AG09309 (cell line): Measurements from ENCODE around the gene CALCOCO2.
"Not testable (repeated sequence)": the region's sequence is repeated elsewhere in the genome, so short reads cannot be mapped to it uniquely, and the experiment has no call there.

Experiments used
- DNase-seq: peaks from one replicate; pipeline ENCODE4 v3.0.0-alpha.2; 2010; ENCODE audit warnings: low read depth
- H3K4me3 ChIP-seq: 2 replicates; pipeline ENCODE4 v1.5.1; 2011; ENCODE audit warnings: mild to moderate bottlenecking, low read depth, low read length, moderate library complexity; ENCODE audit not compliant: control insufficient read depth
- TF ChIP-seq, protein P1 (sequence below): IDR thresholded peaks from 2 replicates; pipeline ENCODE4 v1.5.1; 2011; ENCODE audit warnings: mild to moderate bottlenecking, low read depth, low read length, inconsistent platforms; ENCODE audit not compliant: insufficient read depth, control insufficient read depth; ENCODE audit errors: missing control alignments

CALCOCO2 gene

DNA sequence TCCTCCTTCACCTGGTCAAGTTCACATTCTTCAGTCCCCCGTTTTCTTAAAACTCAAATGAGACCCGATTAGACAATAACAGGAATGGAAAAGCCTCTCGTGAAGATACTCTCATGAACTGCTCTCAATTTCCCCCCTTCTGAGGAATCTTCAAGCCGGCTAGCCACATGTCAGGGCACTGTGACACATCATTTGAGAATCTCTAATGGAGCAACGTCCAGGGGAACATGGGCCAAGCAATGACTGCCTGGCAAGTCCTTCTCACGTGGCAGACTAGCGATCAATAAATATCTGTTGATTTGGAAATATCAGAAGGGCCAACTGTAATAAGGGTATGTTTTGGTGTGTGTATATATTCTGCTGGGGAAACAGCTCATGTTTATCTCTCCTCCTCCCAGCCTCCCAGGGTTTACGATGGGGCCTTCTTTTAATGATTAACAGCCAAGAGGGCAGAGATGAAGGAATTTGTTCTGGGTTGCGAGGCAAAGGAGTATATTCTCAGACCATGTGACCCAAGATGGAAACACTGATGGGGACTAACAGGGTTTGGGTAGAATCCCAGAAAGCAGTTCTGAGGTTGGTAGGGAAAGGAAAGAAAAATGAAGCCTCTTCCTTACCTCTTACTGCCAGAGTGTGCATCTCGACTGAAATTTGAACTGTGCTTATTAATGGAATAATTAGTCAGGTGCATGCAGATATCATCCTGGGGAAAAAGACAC, 35.2 kb upstream of the CALCOCO2 start:
- no peak overlapping the region for H3K4me3 ChIP-seq
- peak; percentile 55 for DNase-seq
- TF ChIP-seq, protein P1, sequence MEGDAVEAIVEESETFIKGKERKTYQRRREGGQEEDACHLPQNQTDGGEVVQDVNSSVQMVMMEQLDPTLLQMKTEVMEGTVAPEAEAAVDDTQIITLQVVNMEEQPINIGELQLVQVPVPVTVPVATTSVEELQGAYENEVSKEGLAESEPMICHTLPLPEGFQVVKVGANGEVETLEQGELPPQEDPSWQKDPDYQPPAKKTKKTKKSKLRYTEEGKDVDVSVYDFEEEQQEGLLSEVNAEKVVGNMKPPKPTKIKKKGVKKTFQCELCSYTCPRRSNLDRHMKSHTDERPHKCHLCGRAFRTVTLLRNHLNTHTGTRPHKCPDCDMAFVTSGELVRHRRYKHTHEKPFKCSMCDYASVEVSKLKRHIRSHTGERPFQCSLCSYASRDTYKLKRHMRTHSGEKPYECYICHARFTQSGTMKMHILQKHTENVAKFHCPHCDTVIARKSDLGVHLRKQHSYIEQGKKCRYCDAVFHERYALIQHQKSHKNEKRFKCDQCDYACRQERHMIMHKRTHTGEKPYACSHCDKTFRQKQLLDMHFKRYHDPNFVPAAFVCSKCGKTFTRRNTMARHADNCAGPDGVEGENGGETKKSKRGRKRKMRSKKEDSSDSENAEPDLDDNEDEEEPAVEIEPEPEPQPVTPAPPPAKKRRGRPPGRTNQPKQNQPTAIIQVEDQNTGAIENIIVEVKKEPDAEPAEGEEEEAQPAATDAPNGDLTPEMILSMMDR: no peak

DNA sequence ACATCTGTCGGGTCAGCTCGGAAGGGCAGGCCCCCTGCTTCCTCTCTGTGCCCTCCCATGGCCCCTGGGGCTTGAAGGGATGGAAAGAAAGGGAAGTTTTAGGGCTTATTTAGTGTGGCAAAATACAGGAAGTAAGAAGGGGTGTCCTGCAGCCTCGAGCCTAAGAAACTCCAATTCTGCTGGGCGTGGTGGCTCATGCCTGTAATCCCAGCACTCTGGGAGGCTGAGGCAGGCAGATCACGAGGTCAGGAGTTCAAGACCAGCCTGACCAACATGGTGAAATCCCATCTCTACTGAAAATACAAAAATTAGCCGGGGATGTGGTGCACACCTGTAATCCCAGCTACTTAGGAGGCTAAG, 34.7 kb upstream of the CALCOCO2 start:
- not testable (repeated sequence) for DNase-seq, H3K4me3 ChIP-seq

DNA sequence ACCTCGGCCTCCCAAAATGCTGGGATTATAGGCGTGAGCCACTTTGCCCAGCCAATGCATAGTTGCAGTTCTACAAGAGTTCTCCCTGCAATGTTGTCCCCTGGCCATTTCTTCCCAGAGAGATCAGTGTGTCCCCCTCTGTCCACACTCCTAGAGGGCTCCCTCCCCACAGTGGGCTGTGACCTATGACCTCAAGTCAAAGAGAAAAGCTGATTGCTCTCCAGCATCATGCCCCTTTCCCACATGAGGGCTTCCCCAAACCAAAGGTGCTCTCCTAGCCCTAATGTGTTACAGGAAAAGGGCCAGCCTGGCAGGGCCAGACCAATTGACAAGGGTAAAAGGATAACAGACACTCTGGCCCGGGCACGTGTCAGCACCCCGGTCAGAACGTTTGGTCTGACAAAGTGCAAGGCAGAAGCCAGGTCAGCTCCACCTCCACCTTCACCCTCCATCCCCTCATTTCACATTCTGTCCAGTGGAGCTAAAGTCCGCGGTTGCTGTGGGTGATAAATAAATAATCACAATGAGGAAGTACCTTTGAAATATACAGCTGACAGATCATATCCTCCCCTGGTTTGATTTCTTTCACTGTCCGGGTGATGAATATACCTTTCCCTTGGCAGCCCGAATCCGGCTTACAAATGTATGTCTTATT, 31.6 kb upstream of the CALCOCO2 start:
- no peak for DNase-seq
- H3K4me3 ChIP-seq: no peak overlapping the region
- TF ChIP-seq, protein P1: no peak

DNA sequence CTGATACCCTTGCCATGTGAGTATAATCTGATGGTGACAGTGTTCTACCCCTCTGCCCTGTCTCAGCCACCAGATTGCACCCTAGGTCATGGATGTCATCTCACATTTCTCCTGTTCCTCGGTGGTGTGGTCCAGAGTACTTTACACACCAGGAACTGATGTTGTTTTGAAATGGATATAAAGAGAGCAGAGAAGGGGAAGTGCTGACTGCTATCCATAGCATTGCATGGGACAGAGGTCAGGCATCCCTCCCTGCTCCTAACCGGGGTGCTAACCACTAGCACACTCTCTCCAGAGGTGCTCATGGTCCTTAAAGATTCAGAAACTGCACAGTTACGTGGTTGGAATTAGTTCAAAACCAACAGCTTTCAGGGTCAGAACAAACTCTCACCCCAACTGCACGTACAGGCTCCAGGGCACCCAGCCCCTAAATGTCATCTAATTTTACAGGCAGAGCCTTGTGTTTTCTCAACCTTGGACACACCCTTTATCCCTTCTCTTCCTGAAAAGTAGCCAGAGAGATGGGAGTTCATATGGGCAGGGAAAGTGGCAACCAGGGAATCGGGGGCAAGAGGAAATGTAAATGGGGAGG, 30.1 kb upstream of the CALCOCO2 start:
- no peak for DNase-seq
- no peak overlapping the region for H3K4me3 ChIP-seq
- TF ChIP-seq, protein P1: no peak

DNA sequence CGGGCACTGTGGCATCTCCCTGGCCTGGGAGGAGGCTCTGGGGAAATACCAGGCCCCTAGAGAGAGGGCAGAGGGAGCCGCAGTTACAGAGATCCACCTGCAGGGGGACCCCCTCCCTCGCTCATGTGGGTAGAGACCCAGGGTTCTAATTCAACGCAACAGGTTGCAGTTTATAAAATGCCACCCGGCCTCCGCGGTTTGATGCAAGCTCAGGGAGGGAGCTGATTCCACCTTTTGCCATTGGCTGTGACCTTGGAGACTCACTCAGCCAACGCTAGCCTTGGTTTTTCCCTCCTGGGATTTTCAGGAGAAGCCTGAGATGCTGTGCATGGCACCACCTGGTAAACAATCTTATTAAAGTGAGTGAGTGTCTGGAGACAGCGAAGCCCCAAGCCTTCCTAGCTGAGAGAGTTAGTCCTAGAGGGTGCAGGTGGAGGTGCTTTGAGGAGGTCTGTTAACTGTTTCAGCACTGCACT, 25.9 kb upstream of the CALCOCO2 start:
- no peak for DNase-seq
- TF ChIP-seq, protein P1: peak; percentile 94

DNA sequence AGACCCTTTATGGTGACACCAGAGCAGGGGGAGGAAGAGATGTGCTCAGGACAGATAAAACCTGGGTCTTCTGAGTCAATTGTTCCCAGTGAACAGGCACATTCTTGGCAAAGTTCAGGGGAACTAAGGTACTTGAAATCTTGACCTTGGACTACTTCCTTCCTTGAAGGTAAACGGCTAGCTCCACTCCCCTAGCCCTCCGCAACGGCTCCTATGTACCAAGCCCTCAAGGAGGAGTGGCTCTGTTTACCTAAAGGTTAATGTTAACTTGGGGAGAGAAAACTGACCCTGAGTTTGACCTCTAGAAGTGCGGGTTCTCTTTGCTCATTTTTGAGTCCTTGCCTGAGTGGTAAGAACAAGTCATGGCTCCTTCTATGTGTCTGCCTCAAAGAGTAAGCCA, 21.7 kb upstream of the CALCOCO2 start:
- TF ChIP-seq, protein P1: no peak
- DNase-seq: no peak

More for the DNA sequence above, 25.9 kb upstream of the CALCOCO2 start:
- no peak overlapping the region for H3K4me3 ChIP-seq

DNA sequence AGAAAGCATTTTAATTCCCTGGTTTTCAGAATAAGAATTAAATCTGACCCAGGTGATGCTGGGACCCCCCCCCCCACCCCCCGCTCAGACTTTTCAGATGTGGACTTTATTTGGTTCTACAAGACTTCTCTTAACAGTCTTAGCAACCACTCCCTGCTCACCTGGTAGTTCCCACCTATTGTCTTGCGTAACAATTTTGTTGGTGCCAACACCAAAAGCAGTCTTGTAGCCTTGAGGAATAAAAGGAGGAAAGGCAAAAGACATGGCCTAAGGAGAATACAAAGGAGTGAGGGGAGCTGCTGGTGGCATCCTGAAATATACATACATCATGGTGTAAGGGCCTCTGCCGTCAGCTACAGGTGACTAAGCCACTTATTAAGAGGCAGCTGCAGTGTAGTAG, 18.8 kb upstream of the CALCOCO2 start:
- no peak for DNase-seq
- no peak overlapping the region for H3K4me3 ChIP-seq
- TF ChIP-seq, protein P1: no peak

More for the DNA sequence above, 21.7 kb upstream of the CALCOCO2 start:
- no peak overlapping the region for H3K4me3 ChIP-seq
